Epithelial cell of proximal tubule (primary cell): Measurements from ENCODE around the gene ALKBH7. TPM values are rescaled to one million over a fixed set of nuclear protein-coding genes. Genes with fewer than 3 reads are reported as not detected.

Experiments used
- DNase-seq: peaks from one replicate; pipeline ENCODE4 v3.0.0-alpha.2; 2011; ENCODE audit warnings: low read depth
- H3K4me3 ChIP-seq: 2 replicates; pipeline ENCODE4 v1.5.1; 2011; ENCODE audit warnings: low read depth, mild to moderate bottlenecking, low read length
- CTCF ChIP-seq: conservative IDR thresholded peaks from 2 replicates; pipeline ENCODE4 v1.5.1; 2012; ENCODE audit warnings: low read depth, mild to moderate bottlenecking, low read length
- total RNA-seq: library from RNA; depleted of rRNA; stranded (reverse); fragments of >200 nt; gene quantifications from 2 replicates; pipeline ENCODE4 v1.2.3, GENCODE V29; 2015

The ALKBH7 gene
- total RNA-seq, 1 donor from 2014 or later, result 56.4 TPM

GRCh38 chr19:6378041-6378440, 5.4 kb downstream of the ALKBH7 start:
- no peak overlapping the region for H3K4me3 ChIP-seq
- no peak for TF ChIP-seq CTCF
- DNase-seq, result peak; percentile 43

GRCh38 chr19:6378486-6378885, 5.9 kb downstream of the ALKBH7 start:
- no peak for TF ChIP-seq CTCF
- no peak for DNase-seq

GRCh38 chr19:6379744-6380143, 7.2 kb downstream of the ALKBH7 start:
- no peak overlapping the region for H3K4me3 ChIP-seq
- no peak for TF ChIP-seq CTCF
- DNase-seq, result no peak

More at GRCh38 chr19:6378486-6378885, 5.9 kb downstream of the ALKBH7 start:
- H3K4me3 ChIP-seq, result no peak overlapping the region

- no peak for TF ChIP-seq CTCF
- no peak for DNase-seq
- H3K4me3 ChIP-seq, result no peak overlapping the region
Measured at GRCh38 chr19:6381030-6381750, 8.6 kb downstream of the ALKBH7 start.

- DNase-seq, result no peak
- no peak overlapping the region for H3K4me3 ChIP-seq
- no peak for TF ChIP-seq CTCF
Measured at GRCh38 chr19:6383188-6383587, 10.6 kb downstream of the ALKBH7 start.

- TF ChIP-seq CTCF, result no peak
- DNase-seq, result no peak
- H3K4me3 ChIP-seq, result no peak overlapping the region
Measured at GRCh38 chr19:6384381-6384780, 11.8 kb downstream of the ALKBH7 start.

- no peak for TF ChIP-seq CTCF
- no peak for DNase-seq
- H3K4me3 ChIP-seq, result no peak overlapping the region
Measured at GRCh38 chr19:6387372-6387771, 14.8 kb downstream of the ALKBH7 start.
